SH-SY5Y (cell line): Measurements from ENCODE around the gene ELOVL1.

ENCODE experiments used
- GATA2 ChIP-seq: IDR thresholded peaks from 2 replicates; pipeline ENCODE4 v1.6.1; 2011; ENCODE audit warnings: mild to moderate bottlenecking, low read depth, low read length
- GATA3 ChIP-seq: IDR thresholded peaks from 2 replicates; pipeline ENCODE4 v1.6.1; 2011; ENCODE audit warnings: low read depth, mild to moderate bottlenecking, low read length, moderate library complexity

Gene ELOVL1

GRCh38 chr1:43351421-43352350 is 16.1 kb downstream of the ELOVL1 start:
- TF ChIP-seq GATA3 = no peak
- TF ChIP-seq GATA2 = no peak

GRCh38 chr1:43350976-43351375 is 16.8 kb downstream of the ELOVL1 start:
- TF ChIP-seq GATA3 (no peak), GATA2 (no peak)

- TF ChIP-seq GATA2 = no peak
- TF ChIP-seq GATA3 = no peak
Measured at GRCh38 chr1:43349594-43350306, 18.1 kb downstream of the ELOVL1 start.

- no peak for TF ChIP-seq GATA3
- no peak for TF ChIP-seq GATA2
Measured at GRCh38 chr1:43348809-43349593, 18.8 kb downstream of the ELOVL1 start.

GRCh38 chr1:43348343-43348808 is 19.4 kb downstream of the ELOVL1 start:
- TF ChIP-seq GATA2 = no peak
- TF ChIP-seq GATA3 = no peak

GRCh38 chr1:43346636-43347035 is 21.2 kb downstream of the ELOVL1 start:
- no peak for TF ChIP-seq GATA2
- no peak for TF ChIP-seq GATA3

GRCh38 chr1:43345120-43345519 is 22.7 kb downstream of the ELOVL1 start:
- no peak for TF ChIP-seq GATA3
- no peak for TF ChIP-seq GATA2

- TF ChIP-seq GATA2 (no peak), GATA3 (no peak)
Measured at GRCh38 chr1:43344267-43344850, 23.5 kb downstream of the ELOVL1 start.

GRCh38 chr1:43340559-43340958 is 27.3 kb downstream of the ELOVL1 start:
- TF ChIP-seq GATA3 (no peak), GATA2 (no peak)

GRCh38 chr1:43339584-43340232 is 28.1 kb downstream of the ELOVL1 start:
- TF ChIP-seq GATA3 (no peak), GATA2 (no peak)

GRCh38 chr1:43338001-43338400 is 29.8 kb downstream of the ELOVL1 start:
- no peak for TF ChIP-seq GATA3
- TF ChIP-seq GATA2 = no peak

- TF ChIP-seq GATA2 (no peak), GATA3 (no peak)
Measured at GRCh38 chr1:43337588-43337987, 30.2 kb downstream of the ELOVL1 start, which contains the start of gene MPL. Gene MPL, plus strand, starts transcription at chr1:43337818. Its CDS starts 31 bp downstream, at chr1:43337849.
